ENCODE data around the gene KLHL14.

GRCh38 chr18:32732165-32732564 is 40.7 kb downstream of the KLHL14 start:
- no peak for TF ChIP-seq CTCF (IDR thresholded peaks at IDR 0.05)
- no peak for TF ChIP-seq POLR2A (IDR thresholded peaks at IDR 0.05)

All from breast epithelium (tissue), 3 donors.